A549 (cell line): ENCODE results near the gene C1QTNF3. TPM values are rescaled to one million over a fixed set of nuclear protein-coding genes. Genes with fewer than 3 reads are reported as not detected.

Experiments
- ATAC-seq, 2 experiments: fragments of 200-7000 bp in 1 of 2; fragments of >200 bp in 1 of 2; cut with Nextera tagmentation in 1 of 2; cut with Tn5 transposase in 1 of 2; 3 replicates each; pipeline versions ENCODE4 v1.8.0 to v1.9.1; 2018 to 2020; ENCODE audit warnings: mild to moderate bottlenecking in 1 of 2, moderate library complexity in 1 of 2
- CTCF ChIA-PET: fragments of 300-600 bp; sonication (Branson Sonifier 250); formaldehyde crosslinking; extraction: SDS; loops from one replicate; lab custom pipeline; 2021; ENCODE audit warnings: antibody characterized with exemption, inconsistent platforms; lab: Yijun Ruan, JAX
- POLR2A ChIA-PET: fragments of 350-600 bp; formaldehyde crosslinking; extraction: SDS; loops from one replicate; lab custom pipeline; 2021; ENCODE audit warnings: antibody characterized with exemption, inconsistent platforms; lab: Yijun Ruan, JAX
- DNase-seq, 2 experiments: peaks; one replicate each; pipeline versions ENCODE4 v3.0.0 to v3.0.0-alpha.2; 2011 to 2016; ENCODE audit warnings: low read depth in 1 of 2, low spot score in 1 of 2
- FAIRE-seq: peaks from 2 replicates; lab custom pipeline; 2011; peaks lifted over from hg19 to GRCh38; lab: Jason Lieb, UNC
- H3K27ac ChIP-seq, 2 experiments: fragments of >200 bp; sonication (Bioruptor Twin); formaldehyde crosslinking; 3 replicates each; pipeline ENCODE4 v1.5.1; 2016 to 2017
- H3K4me1 ChIP-seq: fragments of >200 bp; sonication (Bioruptor Twin); formaldehyde crosslinking; 3 replicates; pipeline ENCODE4 v1.6.1; 2016
- H3K4me2 ChIP-seq: fragments of >200 bp; sonication (Bioruptor Twin); formaldehyde crosslinking; 3 replicates; pipeline ENCODE4 v1.6.1; 2016
- H3K4me3 ChIP-seq: fragments of >200 bp; sonication (Bioruptor Twin); formaldehyde crosslinking; 3 replicates; pipeline ENCODE4 v1.5.1; 2016
- H3K9me3 ChIP-seq: fragments of >200 bp; sonication (Bioruptor Twin); formaldehyde crosslinking; 3 replicates; pipeline ENCODE4 v1.6.1; 2016
- EP300 ChIP-seq, 2 experiments: fragments of >200 bp; sonication (Bioruptor Twin); formaldehyde crosslinking; IDR thresholded peaks; 2 replicates in 1 of 2; 3 replicates in 1 of 2; pipeline ENCODE4 v1.6.1; 2016 to 2017
- FOXS1 ChIP-seq: fragments of 250-450 bp; sonication (Bioruptor Pico); IDR thresholded peaks from 2 replicates; pipeline ENCODE4 v1.5.0; 2020; ENCODE audit warnings: mild to moderate bottlenecking, moderate library complexity
- HOXB5 ChIP-seq: fragments of 250-450 bp; sonication (Bioruptor Pico); IDR thresholded peaks from 2 replicates; pipeline ENCODE4 v1.5.0; 2020; ENCODE audit warnings: mild to moderate bottlenecking, moderate library complexity
- MAFK ChIP-seq: fragments of 450-650 bp; IDR thresholded peaks from 2 replicates; pipeline ENCODE4 v1.6.1; 2014; ENCODE audit not compliant: partially characterized antibody
- POLR2A ChIP-seq: IDR thresholded peaks from 2 replicates; pipeline ENCODE4 v1.6.1; 2012; ENCODE audit warnings: mild to moderate bottlenecking, low read length
- POLR2AphosphoS2 ChIP-seq: conservative IDR thresholded peaks from 2 replicates; pipeline ENCODE4 v1.6.1; 2012; ENCODE audit warnings: low read length, improper control_type of control experiment, inconsistent platforms
- RAD21 ChIP-seq, 2 experiments: fragments of >200 bp in 1 of 2; sonication (Bioruptor Twin) in 1 of 2; formaldehyde crosslinking in 1 of 2; IDR thresholded peaks in 1 of 2; conservative IDR thresholded peaks in 1 of 2; 2 replicates in 1 of 2; 3 replicates in 1 of 2; pipeline ENCODE4 v1.6.1; 2012 to 2018; ENCODE audit warnings: inconsistent platforms in 1 of 2
- RCOR1 ChIP-seq: fragments of 150-350 bp; IDR thresholded peaks from 2 replicates; pipeline ENCODE4 v1.6.1; 2014; ENCODE audit warnings: antibody characterized with exemption, low read length, low read depth
- SMC3 ChIP-seq: fragments of >200 bp; sonication (Bioruptor Twin); formaldehyde crosslinking; IDR thresholded peaks from 3 replicates; pipeline ENCODE4 v1.6.1; 2018; ENCODE audit warnings: inconsistent platforms
- TFCP2L1 ChIP-seq: fragments of 250-450 bp; sonication (Bioruptor Pico); IDR thresholded peaks from 2 replicates; pipeline ENCODE4 v1.5.0; 2021; ENCODE audit warnings: mild to moderate bottlenecking
- TP53 ChIP-seq: fragments of 250-450 bp; sonication (Bioruptor Pico); IDR thresholded peaks from 2 replicates; pipeline ENCODE4 v1.5.0; 2021; ENCODE audit warnings: mild to moderate bottlenecking, moderate library complexity
- ZNF302 ChIP-seq: fragments of 250-450 bp; sonication (Bioruptor Pico); IDR thresholded peaks from 2 replicates; pipeline ENCODE4 v1.9.0; 2021; ENCODE audit warnings: inconsistent platforms, mild to moderate bottlenecking, moderate library complexity
- WGBS: methylation state at CpG from one replicate; pipeline ENCODE4 v1.1.6; 2017; ENCODE audit errors: missing lambda C conversion rate; 5-methylcytosine and 5-hydroxymethylcytosine counted together
- polyA plus RNA-seq, 4 experiments: library from polyadenylated mRNA; depleted of rRNA in 3 of 4; stranded (reverse); fragments of >200 nt; fragmentation: RNase III in 1 of 4; extraction: RNeasy Plus Mini Kit Qiagen cat#74134 plus additional on column Dnase treatment in 1 of 4; gene quantifications; 2 replicates in 3 of 4; 3 replicates in 1 of 4; pipeline ENCODE4 v1.2.3, GENCODE V29; 2011 to 2017
- TF ChIP-seq, protein P1 (sequence below): fragments of 150-350 bp; IDR thresholded peaks from 2 replicates; pipeline ENCODE4 v1.6.1; 2014; ENCODE audit warnings: low read depth, mild to moderate bottlenecking, low read length
- TF ChIP-seq, protein P2 (sequence below): fragments of 250-450 bp; sonication (Bioruptor Pico); IDR thresholded peaks from 2 replicates; pipeline ENCODE4 v1.5.0; 2021; ENCODE audit warnings: mild to moderate bottlenecking, moderate library complexity, borderline replicate concordance
- TF ChIP-seq, protein P3 (sequence below): fragments of >200 bp; sonication (Bioruptor Twin); formaldehyde crosslinking; IDR thresholded peaks from 3 replicates; pipeline ENCODE4 v1.5.1; 2016
- TF ChIP-seq, protein P4 (sequence below): IDR thresholded peaks from 2 replicates; pipeline ENCODE4 v1.6.1; 2012
- TF ChIP-seq, protein P5 (sequence below): fragments of 250-450 bp; sonication (Bioruptor Pico); IDR thresholded peaks from 2 replicates; pipeline ENCODE4 v1.5.0; 2020; ENCODE audit warnings: low read depth, mild to moderate bottlenecking, moderate library complexity

C1QTNF3 gene
- polyA plus RNA-seq, 2 of the 4 experiments (the other 2 are of a cell fraction) = 0.26 to 1.4 TPM

DNA sequence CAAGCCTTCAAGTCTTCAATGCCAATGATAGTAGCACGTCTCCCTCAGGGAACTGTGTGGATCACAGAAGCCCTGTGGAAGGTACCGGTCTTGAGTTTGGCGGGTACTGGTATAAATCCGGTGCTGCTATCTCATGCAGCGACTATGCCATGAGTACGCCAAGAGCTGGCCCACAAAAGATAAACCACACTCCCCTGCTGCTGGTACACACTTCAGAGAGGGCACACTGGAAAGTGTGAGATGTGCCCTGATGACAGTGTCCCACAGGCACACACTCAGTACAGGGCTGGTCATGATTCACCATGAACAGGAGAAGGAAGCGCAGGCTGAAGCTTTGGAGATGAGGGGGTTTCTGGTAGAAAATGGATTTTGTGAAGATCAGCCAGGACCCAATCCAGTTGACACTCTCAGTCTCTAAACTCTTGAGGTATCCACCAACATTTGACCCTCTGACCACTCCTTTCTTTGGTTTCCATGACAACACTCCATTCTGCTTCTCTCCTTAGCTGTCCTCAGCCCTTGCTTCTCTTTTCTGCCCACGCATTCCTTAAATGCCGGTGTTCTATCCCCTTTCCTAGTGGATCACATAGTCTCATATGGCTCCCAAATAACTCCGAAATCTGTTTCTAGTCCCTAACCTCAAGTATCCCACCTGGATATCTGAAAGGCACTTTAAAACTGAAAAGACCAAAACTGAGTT is 40.2 kb downstream of the C1QTNF3 start:
- 96% methylated on average over 10 of the region's 10 CpGs for WGBS
- CTCF ChIA-PET = no interaction called here

DNA sequence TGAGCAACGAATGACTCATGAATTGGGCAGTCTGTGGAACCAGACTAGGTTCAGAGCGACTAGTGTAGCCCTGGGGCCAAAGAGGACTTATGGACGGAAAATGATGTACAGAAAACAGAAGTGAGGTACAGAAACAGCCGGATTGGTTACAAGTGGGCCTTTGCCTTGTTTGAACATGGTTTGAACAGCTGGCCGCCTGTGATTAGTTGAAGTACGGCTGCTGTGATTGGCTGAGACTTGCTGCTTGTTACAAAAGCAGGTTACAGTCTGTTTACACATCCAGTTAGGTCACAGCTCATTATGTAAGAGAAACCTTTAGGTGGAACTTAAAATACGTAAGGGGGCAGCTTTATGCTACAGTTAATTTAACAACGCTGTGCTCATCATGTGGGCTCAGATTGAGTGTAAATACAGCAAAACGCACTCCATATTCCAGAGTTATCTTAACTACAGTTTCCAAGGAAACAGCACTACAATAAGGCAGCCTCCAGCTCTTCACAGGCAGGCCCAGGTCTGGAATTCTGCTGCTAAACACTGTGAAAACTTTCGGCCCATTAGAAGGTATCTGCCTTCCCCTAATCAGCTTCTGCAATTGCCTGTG is 41.7 kb downstream of the C1QTNF3 start:
- H3K9me3 ChIP-seq = no peaks in the 10 kb centered on the region
- peaks cover 4% of the 10 kb centered on the region; the same call in 2 of the 3 replicates for H3K4me1 ChIP-seq
- FAIRE-seq = no peak
- H3K27ac ChIP-seq = no peak overlapping the region
- TF ChIP-seq, protein P1, sequence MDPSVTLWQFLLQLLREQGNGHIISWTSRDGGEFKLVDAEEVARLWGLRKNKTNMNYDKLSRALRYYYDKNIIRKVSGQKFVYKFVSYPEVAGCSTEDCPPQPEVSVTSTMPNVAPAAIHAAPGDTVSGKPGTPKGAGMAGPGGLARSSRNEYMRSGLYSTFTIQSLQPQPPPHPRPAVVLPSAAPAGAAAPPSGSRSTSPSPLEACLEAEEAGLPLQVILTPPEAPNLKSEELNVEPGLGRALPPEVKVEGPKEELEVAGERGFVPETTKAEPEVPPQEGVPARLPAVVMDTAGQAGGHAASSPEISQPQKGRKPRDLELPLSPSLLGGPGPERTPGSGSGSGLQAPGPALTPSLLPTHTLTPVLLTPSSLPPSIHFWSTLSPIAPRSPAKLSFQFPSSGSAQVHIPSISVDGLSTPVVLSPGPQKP = no peak
- no peak overlapping the region for H3K4me2 ChIP-seq
- ChIA-PET POLR2A (no interaction called here), CTCF (interaction anchor here (1.7 kb wide), 1 partner anchor 10 kb away, joined by 3 read pairs; no protein-coding TSS in a partner anchor)
- no peak for ATAC-seq
- H3K4me3 ChIP-seq = no peak overlapping the region
- DNase-seq = peak in 1 of 2 experiments; percentile 19
- WGBS = 80% methylated on average over 10 of the region's 10 CpGs

More for the DNA sequence above, 40.2 kb downstream of the C1QTNF3 start:
- FAIRE-seq (no peak), ATAC-seq (no peak), DNase-seq (no peak)
- Histone ChIP-seq H3K4me3 (no peak overlapping the region), H3K4me1 (0 out of 3 replicates have a peak, but pooled peaks cover 5% of the 10 kb centered on the region), H3K4me2 (no peak overlapping the region), H3K9me3 (no peaks in the 10 kb centered on the region), H3K27ac (no peak overlapping the region)
- no peak for TF ChIP-seq EP300 (IDR thresholded peaks at IDR 0.05)
- no peak for TF ChIP-seq FOXS1
- POLR2A ChIA-PET = no interaction called here

DNA sequence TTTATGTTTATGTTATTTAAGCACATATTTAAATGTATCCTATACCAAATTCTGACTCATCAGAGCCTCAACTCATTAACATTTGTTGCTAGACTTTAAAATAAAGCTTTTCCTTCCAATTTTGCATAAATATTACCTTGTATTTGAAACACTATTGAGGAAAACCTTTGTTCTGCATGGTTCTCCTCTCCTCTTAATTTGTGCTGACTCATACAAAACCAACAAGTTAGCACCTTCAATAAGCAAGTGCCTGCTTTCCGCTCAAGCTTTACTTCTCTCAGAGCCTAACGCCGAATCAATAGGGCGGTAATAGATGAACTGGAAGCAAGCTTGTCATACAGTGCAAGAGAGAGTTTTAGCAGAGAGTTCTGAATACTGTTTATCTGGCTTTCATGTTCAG is 43.0 kb downstream of the C1QTNF3 start:
- TF ChIP-seq, protein P2, sequence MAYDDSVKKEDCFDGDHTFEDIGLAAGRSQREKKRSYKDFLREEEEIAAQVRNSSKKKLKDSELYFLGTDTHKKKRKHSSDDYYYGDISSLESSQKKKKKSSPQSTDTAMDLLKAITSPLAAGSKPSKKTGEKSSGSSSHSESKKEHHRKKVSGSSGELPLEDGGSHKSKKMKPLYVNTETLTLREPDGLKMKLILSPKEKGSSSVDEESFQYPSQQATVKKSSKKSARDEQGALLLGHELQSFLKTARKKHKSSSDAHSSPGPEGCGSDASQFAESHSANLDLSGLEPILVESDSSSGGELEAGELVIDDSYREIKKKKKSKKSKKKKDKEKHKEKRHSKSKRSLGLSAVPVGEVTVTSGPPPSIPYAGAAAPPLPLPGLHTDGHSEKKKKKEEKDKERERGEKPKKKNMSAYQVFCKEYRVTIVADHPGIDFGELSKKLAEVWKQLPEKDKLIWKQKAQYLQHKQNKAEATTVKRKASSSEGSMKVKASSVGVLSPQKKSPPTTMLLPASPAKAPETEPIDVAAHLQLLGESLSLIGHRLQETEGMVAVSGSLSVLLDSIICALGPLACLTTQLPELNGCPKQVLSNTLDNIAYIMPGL = no peak
- peak; percentile 94 for TF ChIP-seq MAFK
- ATAC-seq = no peak
- ChIA-PET POLR2A (no interaction called here), CTCF (interaction anchor here (0.8 to 2.3 kb wide), 2 partner anchors 14 to 452 kb away, joined by 3 to 8 read pairs; no protein-coding TSS in a partner anchor)
- Histone ChIP-seq H3K9me3 (no peaks in the 10 kb centered on the region), H3K4me1 (peaks cover 4% of the 10 kb centered on the region; the same call in 2 of the 3 replicates), H3K27ac (no peak overlapping the region), H3K4me3 (no peak overlapping the region), H3K4me2 (no peak overlapping the region)
- no peak for DNase-seq
- 92% methylated on average over 4 of the region's 4 CpGs for WGBS
- FAIRE-seq = no peak

DNA sequence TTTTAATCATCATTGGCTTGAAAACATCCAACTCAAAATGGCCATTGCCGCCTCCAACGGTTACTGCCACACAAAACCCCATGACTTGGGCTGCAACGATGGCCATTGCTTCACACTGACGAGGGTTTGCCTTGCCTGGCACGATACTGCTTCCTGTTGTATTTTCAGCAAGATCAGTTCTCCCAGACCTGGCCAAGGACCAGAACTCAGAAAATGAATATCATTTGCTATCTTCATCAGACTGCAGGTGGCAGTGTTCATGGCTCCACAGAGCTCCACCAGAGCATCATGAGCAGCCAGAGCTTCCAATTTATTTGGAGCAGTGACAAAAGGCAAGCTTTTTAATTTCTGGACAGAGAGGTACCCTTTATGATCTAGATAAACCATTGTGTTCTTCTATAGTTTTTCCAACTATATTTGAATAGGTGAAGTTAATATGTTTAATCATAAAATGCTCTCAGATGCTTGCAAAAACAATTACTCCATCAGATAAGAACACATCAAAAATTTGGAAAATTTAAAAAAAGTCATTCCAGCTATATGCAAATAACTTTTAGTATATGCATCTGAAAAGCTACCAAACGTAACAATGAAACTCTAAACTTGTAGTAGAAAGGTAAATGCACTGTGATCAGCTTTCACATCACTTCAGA is 45.6 kb downstream of the C1QTNF3 start:
- CTCF ChIA-PET = interaction anchor here (0.6 to 3.9 kb wide), 17 partner anchors 9 to 468 kb away, joined by 3 to 22 read pairs (median 5); no protein-coding TSS in a partner anchor
- TF ChIP-seq, protein P1 = no peak
- TF ChIP-seq POLR2AphosphoS2 (no peak), RCOR1 (no peak), HOXB5 (CRISPR knock-in tag) (no peak), ZNF302 (CRISPR knock-in tag) (no peak), RAD21 (conservative IDR thresholded peaks at IDR 0.05 in 1 of 2, IDR thresholded peaks at IDR 0.05 in 1 of 2) (peak; percentile 64 to 66), TP53 (no peak), SMC3 (peak; percentile 75), FOXS1 (no peak), POLR2A (no peak), TFCP2L1 (no peak)
- TF ChIP-seq, protein P3, sequence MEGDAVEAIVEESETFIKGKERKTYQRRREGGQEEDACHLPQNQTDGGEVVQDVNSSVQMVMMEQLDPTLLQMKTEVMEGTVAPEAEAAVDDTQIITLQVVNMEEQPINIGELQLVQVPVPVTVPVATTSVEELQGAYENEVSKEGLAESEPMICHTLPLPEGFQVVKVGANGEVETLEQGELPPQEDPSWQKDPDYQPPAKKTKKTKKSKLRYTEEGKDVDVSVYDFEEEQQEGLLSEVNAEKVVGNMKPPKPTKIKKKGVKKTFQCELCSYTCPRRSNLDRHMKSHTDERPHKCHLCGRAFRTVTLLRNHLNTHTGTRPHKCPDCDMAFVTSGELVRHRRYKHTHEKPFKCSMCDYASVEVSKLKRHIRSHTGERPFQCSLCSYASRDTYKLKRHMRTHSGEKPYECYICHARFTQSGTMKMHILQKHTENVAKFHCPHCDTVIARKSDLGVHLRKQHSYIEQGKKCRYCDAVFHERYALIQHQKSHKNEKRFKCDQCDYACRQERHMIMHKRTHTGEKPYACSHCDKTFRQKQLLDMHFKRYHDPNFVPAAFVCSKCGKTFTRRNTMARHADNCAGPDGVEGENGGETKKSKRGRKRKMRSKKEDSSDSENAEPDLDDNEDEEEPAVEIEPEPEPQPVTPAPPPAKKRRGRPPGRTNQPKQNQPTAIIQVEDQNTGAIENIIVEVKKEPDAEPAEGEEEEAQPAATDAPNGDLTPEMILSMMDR = peak; percentile 76
- TF ChIP-seq, protein P4, sequence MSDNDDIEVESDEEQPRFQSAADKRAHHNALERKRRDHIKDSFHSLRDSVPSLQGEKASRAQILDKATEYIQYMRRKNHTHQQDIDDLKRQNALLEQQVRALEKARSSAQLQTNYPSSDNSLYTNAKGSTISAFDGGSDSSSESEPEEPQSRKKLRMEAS = no peak
- TF ChIP-seq, protein P5, sequence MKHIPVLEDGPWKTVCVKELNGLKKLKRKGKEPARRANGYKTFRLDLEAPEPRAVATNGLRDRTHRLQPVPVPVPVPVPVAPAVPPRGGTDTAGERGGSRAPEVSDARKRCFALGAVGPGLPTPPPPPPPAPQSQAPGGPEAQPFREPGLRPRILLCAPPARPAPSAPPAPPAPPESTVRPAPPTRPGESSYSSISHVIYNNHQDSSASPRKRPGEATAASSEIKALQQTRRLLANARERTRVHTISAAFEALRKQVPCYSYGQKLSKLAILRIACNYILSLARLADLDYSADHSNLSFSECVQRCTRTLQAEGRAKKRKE (CRISPR knock-in tag) = no peak
- TF ChIP-seq, all 56 proteins: peak for 3
- no peak overlapping the region for H3K27ac ChIP-seq
- WGBS = 32% methylated on average over 6 of the region's 6 CpGs
- peaks cover 4% of the 10 kb centered on the region; the same call in 2 of the 3 replicates for H3K4me1 ChIP-seq
- no peaks in the 10 kb centered on the region for H3K9me3 ChIP-seq
- DNase-seq (peak; percentile 47 to 70), ATAC-seq (peak; percentile 90 to 94; a peak in 5 of 6 replicates), FAIRE-seq (no peak)
- H3K4me2 ChIP-seq = no peak overlapping the region
- H3K4me3 ChIP-seq = no peak overlapping the region
- POLR2A ChIA-PET = interaction anchor here (0.6 to 1.0 kb wide), 3 partner anchors 9 to 281 kb away, joined by 3 to 4 read pairs (median 4); no protein-coding TSS in a partner anchor
